GM12878 (cell line): ENCODE data around the gene CCN2. TPM values are rescaled to one million over a fixed set of nuclear protein-coding genes. Genes with fewer than 3 reads are reported as not detected.

ENCODE experiments used
- ATAC-seq: fragments of 200-7000 bp; cut with Tn5 transposase; 3 replicates; pipeline ENCODE4 v1.9.1; 2020; ENCODE audit warnings: mild to moderate bottlenecking, moderate library complexity
- BruUV-seq: library from RNA; stranded (reverse); fragments of 400-500 nt; replicated peaks from 2 replicates; lab custom pipeline; 2021; lab: Mats Ljungman, UMichigan
- CTCF ChIA-PET: fragments of 300-600 bp; sonication (Branson Sonifier 250); formaldehyde crosslinking; extraction: SDS; loops from one replicate; lab custom pipeline; 2021; ENCODE audit warnings: inconsistent platforms; lab: Yijun Ruan, JAX
- POLR2A ChIA-PET: fragments of 350-600 bp; formaldehyde crosslinking; extraction: SDS; loops from one replicate; lab custom pipeline; 2021; ENCODE audit warnings: inconsistent platforms; lab: Charles Lee
- RAD21 ChIA-PET: fragments of 300-600 bp; sonication (Branson Sonifier 250); formaldehyde crosslinking; loops from one replicate; lab custom pipeline; 2023; ENCODE audit warnings: antibody characterized with exemption; ENCODE audit not compliant: unreplicated experiment; lab: Charles Lee
- SMC1A ChIA-PET: fragments of 300-600 bp; sonication (Branson Sonifier 250); formaldehyde crosslinking; loops from one replicate; lab custom pipeline; 2023; ENCODE audit not compliant: unreplicated experiment, uncharacterized antibody; lab: Charles Lee
- DNase-seq: peaks from one replicate; pipeline ENCODE4 v3.0.0-alpha.2; 2011; ENCODE audit warnings: low read depth, low spot score
- FAIRE-seq: peaks from 3 replicates; lab custom pipeline; 2011; peaks lifted over from hg19 to GRCh38; lab: Jason Lieb, UNC
- H2AFZ ChIP-seq: 2 replicates; pipeline ENCODE4 v1.6.0; 2011; ENCODE audit warnings: low read depth, low read length, control low read depth; ENCODE audit not compliant: control insufficient read depth
- H3K27ac ChIP-seq: 2 replicates; pipeline ENCODE4 v1.5.1; 2011; ENCODE audit warnings: control low read depth; ENCODE audit not compliant: control insufficient read depth, insufficient read depth
- H3K27me3 ChIP-seq, 2 experiments: replicated peaks in 1 of 2; 2 replicates each; pipeline versions ENCODE4 v1.6.0 to v1.6.1; 2011; ENCODE audit warnings: low read length in 1 of 2; ENCODE audit not compliant: control insufficient read depth in 2 of 2, insufficient read depth in 2 of 2
- H3K36me3 ChIP-seq, 2 experiments: 2 replicates each; pipeline ENCODE4 v1.5.1; 2011; ENCODE audit warnings: low read length in 1 of 2; ENCODE audit not compliant: control insufficient read depth in 2 of 2, insufficient read depth in 2 of 2
- H3K4me1 ChIP-seq: 2 replicates; pipeline ENCODE4 v1.6.1; 2011; ENCODE audit warnings: mild to moderate bottlenecking, low read length, moderate library complexity, mixed read lengths; ENCODE audit not compliant: control insufficient read depth, insufficient read depth
- H3K4me2 ChIP-seq: 2 replicates; pipeline ENCODE4 v1.6.0; 2011; ENCODE audit warnings: control low read depth; ENCODE audit not compliant: control insufficient read depth, insufficient read depth
- H3K4me3 ChIP-seq: fragments of 200-600 bp; sonication (generic); 2 replicates; pipeline ENCODE4 v1.5.1; 2016
- H3K79me2 ChIP-seq: 2 replicates; pipeline ENCODE4 v1.6.0; 2011; ENCODE audit warnings: low read length; ENCODE audit not compliant: control insufficient read depth, insufficient read depth
- H3K9ac ChIP-seq: 2 replicates; pipeline ENCODE4 v1.8.0; 2011; ENCODE audit warnings: low read length, control low read depth, mixed read lengths; ENCODE audit not compliant: control insufficient read depth, insufficient read depth
- H3K9me3 ChIP-seq: replicated peaks from 3 replicates; pipeline ENCODE4 v1.5.1; 2011; ENCODE audit warnings: mild to moderate bottlenecking, low read length; ENCODE audit not compliant: control insufficient read depth, insufficient read depth
- H4K20me1 ChIP-seq: 2 replicates; pipeline ENCODE4 v1.6.0; 2011; ENCODE audit not compliant: control insufficient read depth, insufficient read depth
- BCL11A ChIP-seq: IDR thresholded peaks from 2 replicates; pipeline ENCODE4 v1.6.1; 2011; ENCODE audit warnings: low read depth, low read length
- CEBPZ ChIP-seq: fragments of 150-350 bp; IDR thresholded peaks from 2 replicates; pipeline ENCODE4 v1.6.1; 2016; ENCODE audit warnings: low read depth, low read length
- CHD1 ChIP-seq: IDR thresholded peaks from 2 replicates; pipeline ENCODE4 v1.6.1; 2012; ENCODE audit warnings: low read depth, low read length, improper control_type of control experiment
- EP300 ChIP-seq, 2 experiments: fragments of 150-350 bp in 1 of 2; IDR thresholded peaks; 2 replicates each; pipeline ENCODE4 v1.6.1; 2011 to 2012; ENCODE audit warnings: low read depth in 2 of 2, low read length in 2 of 2, borderline replicate concordance in 1 of 2, improper control_type of control experiment in 1 of 2, inconsistent platforms in 1 of 2; ENCODE audit not compliant: control insufficient read depth in 1 of 2
- FOXK2 ChIP-seq: fragments of 450-650 bp; IDR thresholded peaks from 2 replicates; pipeline ENCODE4 v1.6.1; 2017; ENCODE audit warnings: mild to moderate bottlenecking, moderate library complexity
- KAT2A ChIP-seq: conservative IDR thresholded peaks from 2 replicates; pipeline ENCODE4 v1.6.1; 2011; ENCODE audit warnings: low read depth, low read length; ENCODE audit not compliant: control insufficient read depth
- LARP7 ChIP-seq: fragments of 450-650 bp; IDR thresholded peaks from 2 replicates; pipeline ENCODE4 v1.6.1; 2017; ENCODE audit warnings: mild to moderate bottlenecking
- MTA2 ChIP-seq: fragments of 450-650 bp; IDR thresholded peaks from 2 replicates; pipeline ENCODE4 v1.6.1; 2016; ENCODE audit warnings: low read depth, mild to moderate bottlenecking, moderate library complexity
- NR2C2 ChIP-seq: IDR thresholded peaks from 2 replicates; pipeline ENCODE4 v1.6.1; 2011; ENCODE audit warnings: borderline replicate concordance, low read depth; ENCODE audit not compliant: control insufficient read depth, insufficient read length
- RAD21 ChIP-seq: IDR thresholded peaks from 2 replicates; pipeline ENCODE4 v1.6.1; 2011; ENCODE audit warnings: mild to moderate bottlenecking, low read depth, low read length, moderate library complexity; ENCODE audit not compliant: insufficient read depth
- RFX5 ChIP-seq: IDR thresholded peaks from 2 replicates; pipeline ENCODE4 v1.6.1; 2011; ENCODE audit warnings: low read depth, low read length, improper control_type of control experiment
- WRNIP1 ChIP-seq: IDR thresholded peaks from 2 replicates; pipeline ENCODE4 v1.6.1; 2011; ENCODE audit warnings: low read depth, low read length, improper control_type of control experiment, borderline replicate concordance
- WGBS: methylation state at CpG from one replicate; pipeline ENCODE4 v1.1.6; 2016; ENCODE audit warnings: low lambda C conversion rate; ENCODE audit not compliant: insufficient replicate concordance, insufficient coverage; ENCODE audit errors: missing lambda C conversion rate; 5-methylcytosine and 5-hydroxymethylcytosine counted together
- in situ Hi-C: fragments of 300-500 bp; cut with MboI; formaldehyde crosslinking; loops from 9 replicates; pipeline ENCODE4 v1.14.3; 2018; ENCODE audit warnings: mixed read lengths
- intact Hi-C: fragments of 100-400 bp; cut with micrococcal nuclease; formaldehyde crosslinking; loops from one replicate; pipeline ENCODE4 v1.14.2; 2022; ENCODE audit not compliant: unreplicated experiment
- polyA plus RNA-seq, 11 experiments: library from polyadenylated mRNA; depleted of rRNA in 4 of 11; unstranded in 6 of 11; stranded (reverse) in 5 of 11; fragments of >200 nt; fragmentation: Nextera tagmentation in 4 of 11; fragmentation: Illumina TruSeq in 1 of 11; extraction: Ambion mirVana in 4 of 11; extraction: Trizol in 1 of 11; gene quantifications; 1 replicate in 1 of 11; 2 replicates in 10 of 11; pipeline versions ENCODE4 v1.2.1 to v1.2.3, GENCODE V29; 2011 to 2016; ENCODE audit warnings: inconsistent platforms in 2 of 11, missing spikeins in 2 of 11, low read depth in 1 of 11
- total RNA-seq, 4 experiments: library from RNA; depleted of rRNA in 3 of 4; stranded (reverse); fragments of >200 nt in 3 of 4; fragmentation: Illumina TruSeq in 1 of 4; extraction: Trizol in 1 of 4; gene quantifications; 2 replicates each; pipeline versions ENCODE4 v1.2.1 to v1.2.3, GENCODE V29; 2013 to 2021
- TF ChIP-seq, protein P1 (sequence below): fragments of 450-650 bp; conservative IDR thresholded peaks from 2 replicates; pipeline ENCODE4 v1.6.1; 2017; ENCODE audit warnings: mild to moderate bottlenecking, moderate library complexity
- TF ChIP-seq, protein P2 (sequence below): fragments of 450-650 bp; IDR thresholded peaks from 2 replicates; pipeline ENCODE4 v1.6.1; 2017; ENCODE audit warnings: mild to moderate bottlenecking, moderate library complexity

CCN2 gene
- total and polyA plus RNA-seq, 10 of the 15 experiments (the other 5 are each of a cell fraction or from before 2014, with no cell fraction given), result 0.26 to 0.62 (median 0.44) TPM; not detected in 7

GRCh38 chr6:131917318-131917717 lies 33.9 kb downstream of the CCN2 start (continued):
- TF ChIP-seq FOXK2 (no peak), RFX5 (no peak), CHD1 (no peak), KAT2A (no peak), WRNIP1 (no peak), RAD21 (no peak), CEBPZ (no peak)

DNA sequence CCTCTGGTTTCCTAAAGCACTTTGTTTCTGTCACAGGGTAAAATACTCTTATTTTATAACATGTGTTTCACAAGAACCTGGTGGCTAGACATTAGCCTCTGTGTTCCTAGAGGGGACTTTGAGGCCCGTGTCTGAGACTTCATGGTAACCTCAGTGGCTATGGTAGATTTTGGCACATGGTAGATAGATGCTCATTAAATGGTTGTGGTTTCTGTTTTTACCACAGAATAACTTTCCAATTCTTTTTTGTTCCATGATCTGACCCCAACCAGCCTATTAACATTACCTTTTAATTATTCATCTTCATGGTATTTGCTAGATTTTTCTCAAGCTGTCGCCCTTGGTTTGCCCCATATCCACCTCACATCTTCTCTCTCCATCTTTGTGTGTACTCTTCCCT lies 34.3 kb downstream of the CCN2 start:
- Histone ChIP-seq H3K27ac (no peak overlapping the region), H3K9ac (no peak overlapping the region), H2AFZ (no peak overlapping the region), H3K9me3 (no peaks in the 10 kb centered on the region; the same call in 2 of the 3 replicates), H3K4me3 (no peak overlapping the region), H3K79me2 (no peaks in the 10 kb centered on the region), H3K27me3 (peaks cover 0 to 3% of the 10 kb centered on the region in 2 experiments; a peak in 1 of 4 replicates), H3K4me1 (no peaks in the 10 kb centered on the region), H3K36me3 (no peaks in the 10 kb centered on the region), H3K4me2 (no peak overlapping the region), H4K20me1 (no peaks in the 10 kb centered on the region)
- intact Hi-C loops (loop anchor here (5.0 to 10.0 kb wide), 2 partner anchors 245 to 568 kb away; no protein-coding TSS in a partner anchor), in situ Hi-C loops (loop anchor here (5.0 to 10.0 kb wide), 3 partner anchors 222 to 565 kb away; no protein-coding TSS in a partner anchor)
- no TSS peak for BruUV-seq
- ATAC-seq (no peak), FAIRE-seq (no peak), DNase-seq (no peak)
- 21% methylated on average over 2 of the region's 2 CpGs for WGBS
- CTCF ChIA-PET, result interaction anchor here (1.1 to 2.8 kb wide), 3 partner anchors 14 to 363 kb away, joined by 3 to 19 read pairs (median 3); no protein-coding TSS in a partner anchor
- SMC1A ChIA-PET, result interaction anchor here (3.4 kb wide), 1 partner anchor 301 kb away, joined by 14 read pairs; no protein-coding TSS in a partner anchor
- POLR2A ChIA-PET, result no interaction called here
- RAD21 ChIA-PET, result no interaction called here
- TF ChIP-seq LARP7 (no peak), NR2C2 (no peak), BCL11A (no peak), EP300 (IDR thresholded peaks at IDR 0.05; ENCODE audit: borderline replicate concordance in 1 of 2, control insufficient read depth in 1 of 2, low read depth in 2 of 2, low read length in 2 of 2) (no peak), MTA2 (no peak)
- TF ChIP-seq, protein P1, sequence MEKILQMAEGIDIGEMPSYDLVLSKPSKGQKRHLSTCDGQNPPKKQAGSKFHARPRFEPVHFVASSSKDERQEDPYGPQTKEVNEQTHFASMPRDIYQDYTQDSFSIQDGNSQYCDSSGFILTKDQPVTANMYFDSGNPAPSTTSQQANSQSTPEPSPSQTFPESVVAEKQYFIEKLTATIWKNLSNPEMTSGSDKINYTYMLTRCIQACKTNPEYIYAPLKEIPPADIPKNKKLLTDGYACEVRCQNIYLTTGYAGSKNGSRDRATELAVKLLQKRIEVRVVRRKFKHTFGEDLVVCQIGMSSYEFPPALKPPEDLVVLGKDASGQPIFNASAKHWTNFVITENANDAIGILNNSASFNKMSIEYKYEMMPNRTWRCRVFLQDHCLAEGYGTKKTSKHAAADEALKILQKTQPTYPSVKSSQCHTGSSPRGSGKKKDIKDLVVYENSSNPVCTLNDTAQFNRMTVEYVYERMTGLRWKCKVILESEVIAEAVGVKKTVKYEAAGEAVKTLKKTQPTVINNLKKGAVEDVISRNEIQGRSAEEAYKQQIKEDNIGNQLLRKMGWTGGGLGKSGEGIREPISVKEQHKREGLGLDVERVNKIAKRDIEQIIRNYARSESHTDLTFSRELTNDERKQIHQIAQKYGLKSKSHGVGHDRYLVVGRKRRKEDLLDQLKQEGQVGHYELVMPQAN, result no peak
- TF ChIP-seq, protein P2, sequence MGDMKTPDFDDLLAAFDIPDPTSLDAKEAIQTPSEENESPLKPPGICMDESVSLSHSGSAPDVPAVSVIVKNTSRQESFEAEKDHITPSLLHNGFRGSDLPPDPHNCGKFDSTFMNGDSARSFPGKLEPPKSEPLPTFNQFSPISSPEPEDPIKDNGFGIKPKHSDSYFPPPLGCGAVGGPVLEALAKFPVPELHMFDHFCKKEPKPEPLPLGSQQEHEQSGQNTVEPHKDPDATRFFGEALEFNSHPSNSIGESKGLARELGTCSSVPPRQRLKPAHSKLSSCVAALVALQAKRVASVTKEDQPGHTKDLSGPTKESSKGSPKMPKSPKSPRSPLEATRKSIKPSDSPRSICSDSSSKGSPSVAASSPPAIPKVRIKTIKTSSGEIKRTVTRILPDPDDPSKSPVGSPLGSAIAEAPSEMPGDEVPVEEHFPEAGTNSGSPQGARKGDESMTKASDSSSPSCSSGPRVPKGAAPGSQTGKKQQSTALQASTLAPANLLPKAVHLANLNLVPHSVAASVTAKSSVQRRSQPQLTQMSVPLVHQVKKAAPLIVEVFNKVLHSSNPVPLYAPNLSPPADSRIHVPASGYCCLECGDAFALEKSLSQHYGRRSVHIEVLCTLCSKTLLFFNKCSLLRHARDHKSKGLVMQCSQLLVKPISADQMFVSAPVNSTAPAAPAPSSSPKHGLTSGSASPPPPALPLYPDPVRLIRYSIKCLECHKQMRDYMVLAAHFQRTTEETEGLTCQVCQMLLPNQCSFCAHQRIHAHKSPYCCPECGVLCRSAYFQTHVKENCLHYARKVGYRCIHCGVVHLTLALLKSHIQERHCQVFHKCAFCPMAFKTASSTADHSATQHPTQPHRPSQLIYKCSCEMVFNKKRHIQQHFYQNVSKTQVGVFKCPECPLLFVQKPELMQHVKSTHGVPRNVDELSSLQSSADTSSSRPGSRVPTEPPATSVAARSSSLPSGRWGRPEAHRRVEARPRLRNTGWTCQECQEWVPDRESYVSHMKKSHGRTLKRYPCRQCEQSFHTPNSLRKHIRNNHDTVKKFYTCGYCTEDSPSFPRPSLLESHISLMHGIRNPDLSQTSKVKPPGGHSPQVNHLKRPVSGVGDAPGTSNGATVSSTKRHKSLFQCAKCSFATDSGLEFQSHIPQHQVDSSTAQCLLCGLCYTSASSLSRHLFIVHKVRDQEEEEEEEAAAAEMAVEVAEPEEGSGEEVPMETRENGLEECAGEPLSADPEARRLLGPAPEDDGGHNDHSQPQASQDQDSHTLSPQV, result no peak
